Stimulated activated CD4-positive, alpha-beta T cell treated with anti-CD3 and anti-CD28 coated beads, Interleukin-12 subunit alpha, Interleukin-12 subunit beta, amount 100 ng/mL, for 48 hours (primary cell): Measurements from ENCODE around the gene TMEM94.
"Not testable (repeated sequence)": the region's sequence is repeated elsewhere in the genome, so short reads cannot be mapped to it uniquely, and the experiment has no call there.

Experiments used
- DNase-seq, 3 donors: peaks; one replicate each; pipeline ENCODE4 v3.0.0-alpha.2; 2020; ENCODE audit warnings: low read depth in 2 of 3, low spot score in 1 of 3

The TMEM94 gene

GRCh38 chr17:75445296-75445695, 11.1 kb upstream of the TMEM94 start:
- no peak for DNase-seq

- DNase-seq: not testable (repeated sequence)
Measured at GRCh38 chr17:75445896-75446295, 10.5 kb upstream of the TMEM94 start.

GRCh38 chr17:75447951-75448856, 8.2 kb upstream of the TMEM94 start:
- DNase-seq: no peak

DNA sequence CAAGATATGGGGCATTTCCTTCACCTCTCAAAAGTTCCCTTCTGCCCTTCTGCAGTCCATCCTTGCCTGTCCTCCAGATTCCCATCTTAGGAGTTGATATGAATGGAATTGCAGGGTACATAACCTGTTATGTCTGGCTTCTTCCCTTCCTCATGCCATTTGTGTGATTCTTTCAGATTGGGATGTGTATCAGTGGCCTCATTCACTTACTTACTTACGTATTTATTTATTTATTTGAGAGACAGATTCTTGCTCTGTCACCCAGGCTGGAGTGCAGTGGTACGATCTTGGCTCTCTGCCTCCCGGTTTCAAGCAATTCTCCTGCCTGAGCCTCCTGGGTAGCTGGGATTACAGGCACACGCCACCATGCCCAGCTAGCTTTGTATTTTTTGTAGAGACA, 6.2 kb upstream of the TMEM94 start:
- no peak for DNase-seq

GRCh38 chr17:75454193-75454592, 2.2 kb upstream of the TMEM94 start:
- no peak for DNase-seq

DNA sequence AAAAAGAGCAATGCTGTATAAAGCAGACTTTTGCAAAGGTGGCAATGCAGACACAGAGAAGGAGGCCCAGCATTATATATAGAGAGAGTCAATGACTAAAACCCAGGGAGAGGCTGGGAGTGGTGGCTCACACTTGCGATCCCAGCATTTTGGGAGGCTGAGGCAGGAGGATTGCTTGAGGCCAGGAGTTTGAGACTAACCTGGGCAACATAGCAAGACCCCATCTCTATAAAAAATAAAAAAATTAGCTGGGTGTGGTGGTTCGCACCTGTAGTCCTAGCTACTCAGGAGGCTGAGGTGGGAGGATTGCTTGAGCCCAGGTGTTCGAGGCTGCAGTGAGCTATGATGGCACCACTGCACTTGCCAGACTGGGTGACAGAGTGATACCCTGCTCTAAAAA, 1.8 kb upstream of the TMEM94 start:
- not testable (repeated sequence) for DNase-seq

DNA sequence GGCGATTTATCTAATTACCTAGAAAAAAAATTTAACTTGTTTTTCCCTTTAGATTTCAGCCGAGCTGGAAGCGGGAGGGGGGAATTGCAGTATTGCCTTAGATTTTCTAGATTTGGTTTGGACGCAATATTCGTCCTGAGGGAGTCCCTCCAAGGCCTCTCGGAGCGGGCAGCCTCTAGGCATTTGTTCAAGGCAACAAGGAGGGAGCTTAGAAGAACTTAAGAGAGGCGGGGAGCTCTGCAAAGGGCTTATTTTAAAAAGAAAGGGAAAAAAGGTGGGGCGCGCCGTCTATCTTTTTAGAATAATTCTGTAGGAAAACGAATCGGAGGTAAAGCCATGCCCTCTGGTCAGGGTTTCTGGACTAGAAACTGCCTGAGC, 407 bp upstream of the TMEM94 start:
- no peak for DNase-seq

DNA sequence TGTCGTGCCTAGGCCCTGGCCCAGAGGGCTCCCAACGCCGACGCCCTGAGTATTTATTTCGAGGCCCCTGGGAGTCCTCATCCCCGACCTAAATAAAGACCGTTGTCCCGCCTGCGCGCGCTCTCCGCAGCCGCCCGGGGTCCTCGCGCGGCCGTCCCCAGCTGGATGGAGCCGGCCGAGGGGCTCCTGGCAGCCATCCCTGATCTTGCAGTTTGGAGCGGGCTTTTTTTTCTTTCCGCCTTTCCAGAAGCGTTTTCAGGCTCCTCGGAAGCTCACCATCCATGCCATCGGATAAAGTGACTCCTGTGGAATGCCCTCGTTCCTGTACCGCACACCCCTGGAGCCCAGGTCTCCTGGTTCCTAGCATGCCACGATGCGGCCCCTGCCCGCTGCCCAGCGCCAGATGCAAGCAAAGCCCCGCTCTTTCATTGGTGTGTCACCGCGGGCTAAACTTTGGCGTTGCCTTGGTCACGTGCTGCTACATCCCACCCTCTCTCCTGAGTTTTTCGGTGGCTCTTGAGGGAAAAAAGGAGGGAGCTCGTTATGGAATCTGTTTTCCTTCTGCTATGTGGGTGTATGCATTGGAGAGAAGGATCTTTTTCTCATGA, 716 bp downstream of the TMEM94 start:
- peak in 1 of 3 donors; percentile 5 for DNase-seq

GRCh38 chr17:75459246-75459589, 2.8 kb downstream of the TMEM94 start:
- DNase-seq: no peak

GRCh38 chr17:75459590-75460267, 3.3 kb downstream of the TMEM94 start:
- DNase-seq: no peak

DNA sequence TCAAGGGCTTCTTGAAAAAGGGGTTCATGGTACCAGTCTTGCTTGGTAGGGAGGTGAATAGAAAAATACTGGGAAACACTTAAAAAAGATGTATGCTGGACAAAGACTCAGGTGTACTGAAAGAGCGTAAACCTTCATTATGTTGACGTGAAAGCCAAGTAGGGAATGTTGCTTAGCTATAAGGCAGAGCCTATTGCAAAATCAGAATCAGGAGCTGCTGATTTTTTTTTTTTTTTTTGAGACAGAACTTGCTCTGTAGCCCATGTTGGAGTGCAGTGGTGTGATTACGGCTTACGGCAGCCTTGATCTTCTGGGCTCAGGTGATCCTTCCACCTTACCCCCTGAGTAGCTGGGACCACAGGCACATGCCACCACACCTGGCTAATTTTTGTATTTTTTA, 3.9 kb downstream of the TMEM94 start:
- no peak for DNase-seq

DNA sequence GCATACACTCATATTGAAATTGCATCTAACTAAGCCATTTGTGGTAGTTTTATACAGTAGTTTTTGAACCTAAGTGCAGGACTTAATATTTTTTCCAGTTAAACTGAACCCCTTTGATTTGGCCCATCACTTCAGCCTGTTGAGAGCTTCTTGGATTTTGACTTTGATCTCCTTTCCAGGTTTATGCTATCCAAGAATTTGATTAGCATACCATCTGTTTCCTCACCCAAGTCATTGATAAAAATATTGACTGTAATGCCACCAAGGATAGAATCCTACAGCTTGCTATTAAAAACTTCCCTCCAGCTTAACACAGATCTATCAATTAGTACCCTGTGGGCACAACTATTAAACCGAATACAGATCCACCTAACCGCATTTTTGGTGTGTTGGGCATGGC, 7.2 kb downstream of the TMEM94 start:
- no peak for DNase-seq

DNA sequence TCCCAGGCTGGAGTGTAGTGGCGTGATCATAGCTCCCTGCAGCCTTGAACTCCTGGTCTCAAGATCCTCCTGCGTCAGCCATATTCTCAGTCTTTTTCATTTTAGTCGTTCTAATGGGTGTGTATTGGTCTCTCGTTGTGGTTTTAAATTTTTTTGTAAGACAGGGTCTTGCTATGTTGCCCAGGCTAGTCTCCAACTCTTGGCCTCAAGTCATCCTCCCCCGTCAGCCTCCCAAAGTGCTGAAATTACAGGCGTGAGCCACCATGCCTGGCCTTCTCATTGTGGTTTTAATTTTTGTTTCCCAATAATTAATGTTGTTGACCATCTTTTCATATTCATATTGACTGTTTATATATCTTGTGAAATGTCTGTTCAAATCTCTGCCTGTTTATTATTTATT, 8.6 kb downstream of the TMEM94 start:
- no peak for DNase-seq

DNA sequence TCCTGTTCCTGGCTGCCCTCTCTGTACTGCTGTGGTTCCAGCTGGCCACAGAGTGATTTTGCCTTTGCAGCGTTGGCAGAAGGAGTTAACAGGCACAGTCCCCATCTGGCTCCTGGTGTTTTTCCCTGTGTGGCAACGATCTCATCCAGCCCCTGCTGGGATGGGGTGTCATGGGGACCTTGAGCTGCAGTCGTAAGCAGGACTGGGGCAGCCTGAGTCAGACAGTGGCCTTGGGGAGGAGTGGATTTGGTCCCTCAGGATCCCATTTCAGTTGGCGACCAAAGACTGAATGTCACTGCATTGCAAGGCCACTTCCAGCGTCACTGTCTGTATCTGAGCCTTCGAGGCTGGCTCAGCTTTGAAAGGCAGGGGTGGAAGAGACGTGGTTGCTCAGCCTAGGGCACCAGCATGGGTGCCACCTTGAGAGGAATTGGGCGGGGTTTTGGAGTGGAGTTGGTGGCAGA, 11.9 kb downstream of the TMEM94 start:
- no peak for DNase-seq

DNA sequence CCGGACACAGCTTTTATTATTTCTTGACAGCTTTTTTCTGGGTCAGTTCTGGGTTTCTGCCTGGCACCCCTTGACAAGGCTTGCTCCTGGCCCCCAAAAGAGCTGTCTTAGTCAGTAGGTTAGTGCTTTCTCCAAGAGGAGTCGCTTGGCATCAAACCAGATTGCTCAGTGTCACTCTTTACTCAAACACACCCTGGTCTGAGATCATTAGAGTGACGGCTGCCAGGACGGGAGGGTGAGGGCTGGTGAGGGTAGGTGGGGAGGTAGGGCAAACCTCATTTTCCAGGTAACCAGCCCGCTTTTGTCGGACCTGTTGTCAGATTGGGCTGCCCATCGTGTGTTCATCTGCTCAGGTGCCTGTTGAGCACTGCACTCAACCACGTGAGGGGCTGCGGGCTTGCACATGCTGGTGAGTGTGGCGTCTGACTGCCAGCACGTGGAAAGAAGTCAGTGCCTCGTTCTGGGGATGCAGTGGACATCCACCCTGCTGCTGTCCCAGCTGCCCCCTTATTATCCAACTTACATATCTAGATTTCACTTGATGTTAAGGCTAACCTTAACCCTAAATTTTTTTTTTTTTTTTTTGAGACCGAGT, 12.4 kb downstream of the TMEM94 start:
- no peak for DNase-seq

- no peak for DNase-seq
Measured at GRCh38 chr17:75471207-75471606, 14.8 kb downstream of the TMEM94 start.

DNA sequence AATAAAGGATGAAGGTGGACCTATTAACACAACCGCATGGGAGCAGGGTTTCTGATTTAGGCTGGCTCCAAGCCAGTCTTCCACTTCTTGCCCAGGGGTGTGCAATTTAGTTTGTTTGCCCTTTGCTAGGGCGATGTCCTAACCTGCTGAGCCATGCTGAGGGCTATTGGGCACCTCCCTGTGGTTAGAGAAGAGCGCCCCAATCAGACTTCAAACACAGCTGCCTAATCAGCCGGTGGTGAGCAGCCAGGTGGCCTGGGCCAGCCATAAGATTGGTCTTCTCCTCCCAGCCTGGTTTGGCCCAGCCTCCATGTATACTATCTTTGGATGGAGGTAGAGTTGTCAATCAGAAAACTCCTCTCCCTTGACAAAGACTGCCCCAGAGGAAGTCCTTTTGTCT, 15.7 kb downstream of the TMEM94 start:
- no peak for DNase-seq

DNA sequence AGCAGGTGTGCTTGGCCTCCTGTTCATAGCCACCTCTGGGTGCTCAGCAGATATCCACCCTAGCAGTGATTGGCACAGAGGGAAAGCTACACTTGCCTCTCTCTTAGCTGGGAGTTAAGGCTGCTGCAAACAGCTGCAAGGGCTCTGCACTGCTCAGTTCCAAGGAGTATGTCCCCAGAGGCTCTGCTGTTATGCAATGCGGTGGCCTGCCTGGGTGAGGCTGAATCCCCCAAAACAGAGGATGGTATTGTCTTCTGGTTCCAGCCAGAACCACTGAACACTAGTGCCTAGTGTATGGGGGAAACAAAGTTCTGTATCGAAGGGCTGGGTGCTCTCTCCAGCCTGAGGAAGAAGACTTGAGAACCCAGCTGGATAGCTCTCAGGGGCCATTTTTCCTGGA, 16.8 kb downstream of the TMEM94 start:
- DNase-seq: no peak

- no peak for DNase-seq
Measured at GRCh38 chr17:75474736-75475135, 18.3 kb downstream of the TMEM94 start.

DNA sequence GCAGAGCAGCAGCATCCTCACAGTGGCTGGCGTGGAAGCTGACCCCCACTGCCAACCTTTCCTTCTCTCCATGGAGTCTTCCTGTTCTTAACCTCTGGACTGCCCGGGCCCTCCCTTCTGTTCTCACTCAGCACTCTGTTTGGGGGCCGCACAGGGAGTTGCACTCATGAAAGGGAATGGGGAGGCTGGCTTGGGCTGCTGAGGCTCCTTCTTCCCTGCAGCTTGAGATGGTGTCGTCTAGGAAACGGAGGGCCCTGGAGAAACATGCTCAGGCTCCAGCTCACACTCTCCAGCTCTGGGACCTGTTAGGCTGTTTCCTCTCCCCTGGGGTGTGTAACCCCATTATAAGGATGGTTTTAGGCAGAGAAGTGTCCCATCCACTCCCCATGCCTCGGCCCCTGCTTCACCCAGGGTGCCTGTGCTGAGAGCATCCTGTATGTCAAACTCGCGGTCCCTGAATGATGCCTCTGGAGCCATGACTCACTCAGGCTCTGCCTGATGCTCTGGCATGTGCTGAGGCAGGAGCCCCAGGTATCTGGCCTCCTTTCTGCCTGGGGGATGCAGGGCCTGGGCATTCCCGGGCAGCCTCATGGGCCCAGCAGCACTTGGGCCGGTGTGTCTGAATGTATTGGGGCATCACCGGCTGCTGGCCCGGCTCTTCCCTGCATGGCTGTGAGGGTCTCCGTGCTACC, 18.9 kb downstream of the TMEM94 start:
- DNase-seq: no peak

DNA sequence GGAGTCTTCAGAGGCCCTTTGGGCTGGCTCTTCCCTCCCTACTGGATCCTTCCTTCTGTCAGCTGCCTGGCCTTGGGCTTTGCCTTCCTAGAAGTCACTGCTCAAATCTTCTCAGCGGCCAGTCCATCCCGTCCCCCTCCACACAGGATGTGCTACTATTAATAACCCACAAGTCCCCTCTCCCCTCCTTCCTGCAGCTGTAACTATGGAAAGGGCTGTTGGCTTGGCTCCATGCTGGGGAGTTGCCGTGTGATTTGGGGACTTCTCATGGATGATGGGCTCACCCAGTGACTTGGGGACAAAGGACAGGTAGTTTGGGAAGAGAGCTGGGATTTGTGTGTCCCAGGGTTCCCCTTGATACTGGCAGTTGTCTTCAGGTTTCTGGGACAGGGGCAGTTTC, 19.4 kb downstream of the TMEM94 start:
- DNase-seq: no peak
